EH (cell line): ENCODE results near the gene POLR3A.

Source experiments
- DNase-seq: peaks from one replicate; pipeline ENCODE4 v3.0.0-alpha.2; 2015; ENCODE audit warnings: low read depth

Gene POLR3A

DNA sequence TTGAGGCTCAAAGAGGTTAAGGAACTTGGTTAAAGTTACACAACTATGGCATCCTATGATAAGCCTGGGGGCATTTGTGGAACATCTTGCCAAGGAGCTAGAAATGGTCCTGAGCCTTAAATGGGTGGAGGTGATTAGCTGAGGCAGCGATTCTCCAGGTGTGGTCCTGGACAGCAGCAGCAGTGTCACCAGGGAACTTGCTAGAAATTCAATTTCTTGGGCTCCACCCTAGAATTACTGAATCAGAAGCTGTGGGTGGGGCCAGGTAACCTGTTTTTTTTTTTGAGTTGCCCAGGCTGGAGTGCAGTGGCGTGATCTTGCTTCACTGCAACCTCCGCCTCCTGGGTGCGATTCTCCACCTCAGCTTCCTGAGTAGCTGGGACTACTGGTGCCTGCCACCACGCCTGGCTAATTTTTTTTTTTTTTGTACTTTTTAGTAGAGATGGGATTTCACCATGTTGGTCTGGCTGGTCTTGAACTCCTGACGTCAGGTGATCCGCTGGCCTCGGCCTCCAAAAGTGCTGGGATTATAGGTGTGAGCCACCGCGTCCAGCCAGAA, 17.5 kb upstream of the POLR3A start:
- no peak for DNase-seq

DNA sequence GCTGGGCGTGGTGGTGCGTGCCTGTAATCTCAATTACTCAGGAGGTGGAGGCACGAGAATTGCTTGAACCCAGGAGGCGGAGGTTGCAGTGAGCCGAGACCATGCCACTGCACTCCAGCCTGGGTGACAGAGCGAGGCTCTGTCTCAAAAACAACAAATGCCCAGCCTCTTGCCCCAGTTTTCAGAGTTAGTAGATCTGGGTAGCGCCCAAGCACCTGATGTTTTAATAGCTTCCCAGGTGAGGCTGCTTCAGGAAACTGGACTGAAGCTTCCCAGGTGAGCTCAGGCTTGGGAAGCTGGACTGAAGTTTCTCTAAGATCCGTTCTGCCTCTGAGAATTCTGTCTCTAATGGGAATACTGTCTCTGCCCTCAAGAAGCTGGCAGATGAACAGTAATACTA, 16.5 kb upstream of the POLR3A start:
- no peak for DNase-seq

DNA sequence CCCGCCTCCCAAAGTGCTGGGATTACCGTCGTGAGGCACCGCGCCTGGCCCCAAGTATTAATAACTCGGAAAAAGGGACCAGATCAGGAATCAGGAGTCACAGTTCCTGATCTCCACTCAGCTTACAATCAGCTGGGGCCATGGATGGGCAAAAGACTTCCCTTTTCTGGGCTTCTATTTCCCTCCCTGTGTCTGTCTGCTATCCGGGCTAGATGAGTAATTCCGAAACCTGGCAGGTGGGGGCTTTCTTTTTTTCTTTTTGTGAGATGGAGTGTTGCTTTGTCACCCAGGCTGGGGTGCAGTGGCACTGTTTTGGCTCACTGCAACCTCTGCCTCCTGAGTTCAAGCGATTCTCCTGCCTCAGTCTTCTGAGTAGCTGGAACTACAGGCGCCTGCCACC, 15.9 kb upstream of the POLR3A start:
- no peak for DNase-seq

DNA sequence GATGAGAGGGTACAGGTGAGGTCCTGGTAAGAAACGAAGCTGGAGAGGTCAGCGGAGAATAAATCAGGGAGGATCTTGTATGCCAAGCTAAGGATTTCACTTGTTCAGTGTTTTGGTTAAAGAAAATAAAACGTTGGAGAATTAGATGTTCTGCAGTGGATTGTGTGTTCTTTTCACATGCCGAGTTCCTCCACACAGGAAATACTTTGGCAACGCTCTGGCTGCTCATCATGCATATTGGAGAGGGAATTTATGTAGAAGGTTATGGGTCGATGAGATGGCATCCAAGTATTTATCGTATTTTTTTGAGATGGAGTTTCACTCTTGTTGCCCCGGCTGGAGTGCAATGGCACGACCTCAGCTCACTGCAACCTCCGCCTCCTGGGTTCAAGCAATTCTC, 15.4 kb upstream of the POLR3A start:
- DNase-seq, result peak; percentile 62

DNA sequence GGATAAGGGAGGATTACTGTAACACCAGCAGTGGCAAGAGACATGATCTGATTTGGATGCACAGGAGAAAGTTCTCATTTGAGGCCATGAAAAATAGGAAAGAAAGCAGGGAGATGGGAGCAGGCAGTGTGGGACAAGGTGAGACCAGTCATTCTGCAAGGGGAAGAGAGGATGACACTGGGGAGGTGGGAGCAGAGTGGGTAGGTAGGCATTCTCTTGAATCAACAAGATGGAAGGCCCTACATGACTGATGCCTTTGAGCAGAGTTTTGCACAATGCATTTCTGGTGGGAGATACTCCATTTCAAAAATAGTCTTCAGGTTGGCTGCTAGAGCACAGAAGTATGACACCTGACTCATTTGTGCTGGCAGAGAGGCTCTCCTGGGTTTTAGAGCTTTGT, 14.9 kb upstream of the POLR3A start:
- no peak for DNase-seq

DNA sequence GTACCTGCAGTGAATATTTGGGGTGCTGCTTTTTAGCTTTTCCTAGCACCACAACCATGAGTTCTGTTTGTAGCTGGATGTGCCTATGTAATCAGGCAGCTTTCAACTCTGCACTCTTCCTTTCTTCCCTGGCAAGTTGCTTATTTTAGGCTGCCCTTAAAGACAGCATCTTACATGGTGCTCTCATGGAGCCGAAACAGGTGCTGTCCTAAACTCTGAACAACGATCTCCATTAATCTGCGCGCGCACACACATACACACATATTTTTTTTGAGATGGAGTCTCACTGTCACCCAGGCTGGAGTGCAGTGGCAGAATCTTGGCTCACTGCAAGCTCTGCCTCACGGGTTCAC, 13.4 kb upstream of the POLR3A start:
- no peak for DNase-seq

DNA sequence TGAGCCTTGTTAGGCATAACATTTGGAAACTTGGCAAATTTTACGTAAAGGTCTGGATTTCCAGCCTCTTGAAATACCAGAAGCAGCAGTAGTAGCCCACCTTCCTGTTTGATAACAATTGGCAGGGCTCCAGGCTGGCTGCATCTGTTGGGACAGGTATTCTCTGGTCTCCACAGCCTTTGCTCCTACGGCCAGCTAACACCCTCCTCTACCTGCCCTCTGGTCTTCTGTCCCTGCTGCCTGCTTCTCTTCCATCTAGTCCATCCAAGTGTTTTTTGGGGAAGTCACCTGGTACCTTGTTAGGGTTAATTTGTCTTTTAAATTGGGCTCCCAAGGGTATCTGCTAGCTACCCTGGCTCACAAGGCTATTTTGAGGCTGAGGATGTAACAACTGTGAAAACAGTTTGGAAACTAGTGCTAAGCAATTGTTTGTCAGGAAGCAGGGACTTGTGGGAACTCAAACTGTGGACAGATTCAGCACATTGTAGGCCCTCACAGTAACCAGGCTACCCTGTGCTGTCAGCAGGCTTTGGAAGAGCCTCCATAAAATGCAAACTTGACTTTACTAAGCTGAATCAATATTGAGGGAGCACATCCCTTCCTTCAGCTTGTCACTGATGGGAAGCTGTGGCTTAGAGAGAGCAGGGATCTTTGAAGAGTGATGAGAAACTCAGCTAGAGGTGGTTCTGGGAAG, 12.9 kb upstream of the POLR3A start:
- no peak for DNase-seq

DNA sequence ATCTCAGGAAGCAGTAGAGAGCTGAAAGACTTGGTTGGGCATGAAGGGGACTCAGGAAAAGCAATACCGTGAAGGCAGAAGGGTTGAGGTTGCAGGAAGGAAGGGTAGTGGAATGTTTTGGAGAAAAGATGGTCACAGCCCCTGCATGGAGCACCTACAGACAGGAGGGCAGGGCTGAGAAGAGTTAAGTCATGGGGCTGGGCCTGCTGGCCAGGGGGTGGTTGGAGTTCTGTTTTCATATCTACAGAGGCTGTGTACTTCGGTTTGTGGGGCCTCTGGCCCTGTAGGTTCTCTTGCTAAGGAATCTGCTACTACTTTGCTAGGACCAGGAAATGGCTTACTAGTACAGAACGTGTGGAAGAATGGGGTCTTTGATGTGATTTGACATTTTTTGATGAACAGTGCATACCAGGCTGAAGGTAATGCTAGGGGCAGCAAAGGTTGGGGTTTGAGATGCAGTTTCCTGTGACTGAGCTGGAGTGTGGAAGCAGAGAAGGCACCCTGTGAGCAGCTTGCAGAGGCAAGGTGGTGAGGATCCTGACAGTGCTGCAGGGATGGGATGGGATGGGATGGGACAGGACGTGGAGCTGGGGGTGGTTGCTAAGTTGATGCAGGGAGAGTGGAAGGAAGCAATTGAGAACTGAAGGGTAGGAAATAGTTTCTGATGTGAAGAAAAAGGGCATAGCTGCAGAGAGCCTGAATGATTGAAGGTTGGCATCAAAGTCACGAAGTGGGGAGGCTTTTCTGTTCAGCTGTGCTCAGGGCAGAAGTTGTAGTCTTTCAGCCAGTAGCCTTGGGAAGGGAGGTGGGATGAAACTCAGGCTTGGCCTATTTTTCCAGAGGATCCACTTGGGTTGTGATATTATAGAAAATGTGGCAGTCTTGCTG, 12.1 kb upstream of the POLR3A start:
- no peak for DNase-seq

DNA sequence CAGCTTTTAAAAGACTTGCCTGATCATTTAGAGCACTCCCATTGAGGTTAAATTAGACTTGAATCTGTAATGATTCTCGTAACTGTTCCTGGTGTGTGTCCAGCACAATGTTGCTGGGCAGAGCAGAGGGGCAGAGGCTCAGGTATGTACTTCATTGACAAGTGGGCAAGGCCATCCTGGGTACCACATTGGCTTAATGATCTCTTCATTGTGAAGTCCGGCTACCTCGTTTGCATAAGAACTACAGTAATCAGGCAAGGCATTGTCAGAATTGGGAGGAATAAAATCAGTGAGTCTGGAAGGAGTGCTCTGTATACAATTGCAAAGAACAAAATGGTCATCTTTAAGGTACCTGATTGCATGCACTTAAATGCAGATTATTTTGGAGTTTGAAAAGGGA, 10.4 kb upstream of the POLR3A start:
- DNase-seq, result no peak

DNA sequence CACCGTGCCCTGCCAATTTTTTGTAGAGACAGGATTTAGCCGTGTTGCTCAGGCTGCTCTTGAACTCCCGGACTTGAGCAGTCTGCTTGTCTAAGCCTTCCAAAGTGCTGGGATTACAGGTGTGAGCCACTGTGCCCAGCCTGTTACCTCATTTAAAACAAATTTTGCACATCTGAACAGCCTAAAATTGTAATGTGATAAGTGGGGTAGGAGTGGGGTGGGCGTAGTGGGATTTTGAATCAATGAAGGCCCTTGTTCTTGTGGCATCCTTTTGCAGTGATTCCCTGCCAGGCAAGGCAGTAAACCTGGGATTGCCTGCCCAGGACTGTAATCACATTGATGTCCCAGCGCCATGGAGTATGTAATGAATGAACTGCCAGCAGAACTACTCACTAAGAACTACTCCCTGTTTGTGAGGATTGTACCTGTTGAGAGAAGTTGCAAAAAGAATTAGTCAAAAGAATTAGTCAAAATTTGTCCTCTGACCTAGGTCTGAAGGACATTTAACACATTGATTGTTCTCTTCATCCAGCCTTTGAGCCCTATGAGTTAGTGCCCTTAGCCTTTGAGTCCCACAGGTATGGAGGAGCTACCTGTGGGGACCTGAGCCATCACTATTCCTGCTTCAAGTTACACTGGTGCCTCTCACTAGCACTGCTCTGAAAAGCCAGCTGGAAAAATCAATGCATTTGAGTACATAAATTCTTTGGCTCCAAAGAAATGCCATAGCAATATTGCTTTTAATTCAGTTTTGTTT, 9.7 kb upstream of the POLR3A start:
- DNase-seq, result no peak

DNA sequence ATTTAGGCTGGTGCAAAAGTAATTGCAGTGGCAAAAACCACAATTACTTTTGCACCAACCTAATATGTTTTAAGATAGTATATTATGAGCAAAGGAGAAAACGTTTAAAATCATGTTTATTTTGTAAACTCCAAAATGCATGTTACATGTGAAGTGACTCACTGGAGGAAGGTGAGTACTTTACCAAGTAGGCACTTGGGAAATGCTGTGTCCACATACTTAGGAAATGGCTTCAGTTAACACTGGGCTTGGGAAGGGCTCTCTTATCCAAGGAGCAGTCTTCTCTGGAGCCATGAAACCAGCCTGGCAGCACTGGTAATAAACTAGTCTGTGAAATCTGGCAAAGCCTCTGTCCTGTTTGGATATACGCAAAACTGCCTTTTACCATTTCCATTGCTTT, 8.8 kb upstream of the POLR3A start:
- DNase-seq, result peak; percentile 35

DNA sequence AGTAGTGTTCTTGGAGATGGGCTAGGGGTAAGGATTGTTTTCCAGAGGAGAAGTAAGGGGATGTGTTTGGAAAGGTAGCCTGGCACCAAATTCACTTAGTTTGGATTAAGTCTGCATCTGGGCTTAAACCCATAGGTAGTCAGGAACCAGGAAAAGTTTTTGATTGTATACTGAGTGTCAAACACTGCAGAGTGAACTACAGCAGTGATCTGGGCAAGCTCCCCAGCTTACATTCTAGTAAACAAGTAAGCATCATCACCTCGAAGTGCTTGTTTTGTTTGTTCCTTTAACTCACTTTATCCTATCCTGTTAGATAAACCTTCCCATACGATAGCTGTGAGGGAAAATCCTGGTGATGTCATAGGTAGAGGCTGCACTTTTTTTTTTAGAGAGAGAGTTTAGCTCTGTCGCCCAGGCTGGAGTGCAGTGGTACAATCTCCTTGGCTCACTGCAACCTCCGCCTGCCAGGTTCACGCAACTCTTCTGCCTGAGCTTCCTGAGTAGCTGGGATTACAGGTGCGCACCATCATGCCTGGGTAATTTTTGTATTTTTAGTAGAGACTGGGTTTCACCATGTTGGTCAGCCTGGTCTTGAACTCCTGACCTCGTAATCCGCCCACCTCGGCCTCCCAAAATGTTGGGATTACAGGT, 6.7 kb upstream of the POLR3A start:
- DNase-seq, result no peak

DNA sequence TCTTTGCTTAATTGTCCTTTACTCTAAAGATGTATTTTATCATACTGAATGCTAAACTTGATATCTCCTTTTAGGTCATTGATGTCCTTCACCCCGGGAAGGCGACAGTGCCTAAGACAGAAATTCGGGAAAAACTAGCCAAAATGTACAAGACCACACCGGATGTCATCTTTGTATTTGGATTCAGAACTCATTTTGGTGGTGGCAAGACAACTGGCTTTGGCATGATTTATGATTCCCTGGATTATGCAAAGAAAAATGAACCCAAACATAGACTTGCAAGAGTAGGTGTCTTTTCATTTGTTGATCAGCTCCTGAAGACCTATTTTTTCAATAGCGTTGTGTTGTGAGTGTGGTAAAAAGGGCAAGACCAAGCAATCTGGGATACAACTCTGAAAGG, 6.1 kb upstream of the POLR3A start:
- DNase-seq, result no peak

DNA sequence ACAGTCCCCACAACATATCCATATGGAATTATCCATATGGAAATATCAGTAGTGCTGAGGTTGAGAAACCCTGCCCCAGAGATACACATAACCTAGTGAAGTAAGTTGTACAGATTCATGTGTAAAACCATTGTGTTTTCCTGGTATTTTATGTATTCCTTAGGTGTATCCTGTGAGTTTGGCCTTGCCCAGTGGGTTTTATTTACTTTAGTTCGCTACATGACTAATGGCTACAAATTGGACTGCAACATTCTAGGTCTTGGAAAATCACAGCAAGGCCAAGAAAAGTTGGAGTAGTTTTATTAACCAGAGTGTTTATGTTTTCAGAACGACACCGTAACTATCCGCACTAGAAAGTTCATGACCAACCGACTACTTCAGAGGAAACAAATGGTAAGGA, 5.7 kb upstream of the POLR3A start:
- DNase-seq, result peak; percentile 24

DNA sequence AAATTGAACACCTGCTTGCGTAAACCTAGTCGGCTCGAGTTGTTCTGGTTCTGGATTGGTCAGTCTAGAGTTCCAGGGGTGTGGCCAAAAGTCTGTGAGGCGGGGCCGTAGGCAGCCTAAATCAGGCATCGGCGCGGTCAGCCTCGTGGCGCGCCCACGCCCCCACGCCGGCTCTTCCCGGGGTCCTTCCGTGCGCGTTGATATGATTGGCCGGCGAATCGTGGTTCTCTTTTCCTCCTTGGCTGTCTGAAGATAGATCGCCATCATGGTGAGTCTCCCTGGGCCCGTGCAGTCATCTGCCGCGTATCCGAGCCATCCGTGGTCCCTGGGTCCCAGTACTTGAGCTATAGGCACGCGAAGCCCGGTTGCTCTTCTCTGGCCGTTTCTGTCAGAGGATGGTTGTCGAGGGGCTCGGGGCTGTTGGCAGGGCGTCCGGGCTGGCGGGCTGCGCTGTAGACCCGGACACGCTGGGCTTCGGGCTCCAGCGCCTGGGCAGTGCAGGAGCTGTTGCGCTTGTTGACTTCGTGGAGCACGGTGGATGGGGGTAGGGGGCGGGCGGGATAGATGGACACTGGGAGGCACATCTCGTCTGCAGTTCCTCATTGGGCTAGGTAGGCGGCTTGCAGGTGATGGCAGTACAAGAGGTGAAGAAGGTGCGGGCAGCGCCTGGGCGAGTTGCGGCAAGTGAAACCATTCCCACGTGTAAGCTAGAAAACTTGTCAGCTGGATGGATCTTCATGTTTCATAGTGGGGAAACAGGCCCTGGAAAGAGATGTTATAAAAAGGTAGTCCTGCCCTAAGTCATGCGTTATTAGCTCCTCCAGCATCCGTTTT, 4.5 kb upstream of the POLR3A start, which contains the start of gene RPS24:
TSS of gene RPS24 (plus strand) at position 227 of the 834 bp plus-strand sequence. CDS start at position 266, 39 bp downstream.
- DNase-seq, result peak; percentile 97

DNA sequence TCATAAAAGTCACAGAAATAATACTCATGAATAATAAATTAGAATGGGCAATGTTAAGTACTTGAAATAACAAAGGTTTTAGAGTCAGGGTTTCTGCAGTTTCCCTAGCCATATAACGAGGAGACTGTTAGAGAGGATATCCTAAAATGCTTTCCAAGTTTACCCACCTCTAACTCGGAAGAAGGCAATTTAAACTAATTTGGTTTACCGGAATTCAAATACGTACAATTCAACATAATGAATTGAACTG, 4.0 kb upstream of the POLR3A start:
- no peak for DNase-seq

DNA sequence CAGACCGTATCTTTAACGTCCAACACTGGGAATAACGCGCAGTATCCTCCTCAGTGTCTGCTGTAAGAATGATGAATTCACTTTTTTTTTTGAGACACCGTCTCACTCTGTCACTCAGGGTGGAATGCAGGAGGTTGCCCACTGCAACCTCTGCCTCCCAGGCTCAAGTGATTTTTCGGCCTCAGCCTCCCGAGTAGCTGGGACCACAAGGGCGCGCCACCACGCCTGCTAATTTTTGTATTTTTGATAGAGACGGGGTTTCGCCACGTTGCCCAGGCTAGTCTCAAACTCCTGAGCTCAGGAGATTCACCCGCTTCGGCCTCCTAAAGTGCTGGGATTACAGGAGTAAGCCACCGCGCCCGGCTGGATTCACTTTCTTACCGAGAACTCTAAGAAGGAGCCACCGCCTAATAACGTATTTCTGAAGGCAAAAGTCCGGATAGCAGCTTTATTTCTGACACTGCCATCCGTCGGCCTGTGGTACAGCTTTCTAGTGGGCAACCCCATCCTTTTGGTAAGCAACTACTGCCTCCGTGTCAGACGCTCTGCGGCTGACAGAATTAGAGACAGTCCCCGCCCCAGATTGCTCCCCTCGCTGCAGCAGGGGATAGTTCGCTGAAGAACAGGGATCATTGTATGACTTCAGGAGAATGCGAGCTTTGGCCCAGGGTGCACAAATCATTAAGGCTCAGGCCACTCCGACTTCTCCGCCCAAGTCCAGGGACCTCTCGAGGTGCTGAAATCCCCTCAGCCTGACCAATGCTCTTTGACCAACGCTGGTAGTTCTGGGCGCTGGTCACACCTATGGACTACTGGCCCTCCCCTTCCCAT, 662 bp downstream of the POLR3A start:
- DNase-seq, result peak; percentile 64

DNA sequence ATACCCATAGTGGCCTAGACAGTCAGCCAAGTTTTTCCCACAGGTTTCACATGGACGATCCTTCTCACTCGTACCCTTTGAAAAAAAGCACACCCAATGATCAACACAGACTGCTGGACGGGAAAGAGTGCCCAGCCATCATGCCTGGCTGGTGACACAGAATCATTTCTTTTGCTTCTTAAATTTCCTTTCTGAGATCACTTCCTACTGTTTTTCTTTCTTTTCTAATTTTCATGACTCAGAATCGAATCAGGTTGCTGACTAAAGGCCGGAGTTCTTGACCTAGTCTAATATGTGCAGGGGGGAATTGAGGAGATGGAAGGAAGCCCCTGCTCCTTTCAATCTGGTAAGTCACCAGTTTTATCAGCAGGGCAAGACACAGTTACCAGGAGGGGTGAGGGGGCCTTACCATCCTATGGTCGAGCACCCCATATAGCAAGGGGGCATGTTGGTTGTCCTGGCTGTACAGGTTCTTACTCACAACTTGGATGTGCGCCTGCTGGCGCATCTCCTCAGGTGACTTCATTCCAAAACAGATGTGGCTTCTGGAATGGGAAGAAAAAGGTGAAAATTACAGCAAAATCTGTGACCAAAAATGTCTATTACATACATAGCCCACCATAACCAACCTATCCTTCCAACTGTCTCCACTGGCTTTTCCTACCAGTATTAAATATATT, 3.5 kb downstream of the POLR3A start:
- peak; percentile 64 for DNase-seq

DNA sequence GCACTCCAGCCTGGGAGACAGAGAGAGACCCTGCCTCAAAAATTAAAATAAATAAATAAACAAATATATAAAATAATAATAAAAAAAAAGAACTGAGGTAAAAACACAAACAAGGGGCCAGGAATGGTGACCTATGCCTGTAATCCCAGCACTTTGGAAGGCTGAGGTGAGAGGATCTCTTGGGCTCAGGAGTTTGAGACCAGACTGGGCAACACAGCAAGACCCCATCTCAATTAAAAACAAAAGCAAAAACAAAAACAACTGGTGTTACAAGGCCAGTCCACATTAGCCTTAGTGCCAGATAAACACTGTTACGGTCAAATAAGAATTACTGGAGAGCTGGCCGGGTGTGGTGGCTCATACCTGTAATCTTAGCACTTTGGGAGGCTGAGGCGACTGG, 5.6 kb downstream of the POLR3A start:
- no peak for DNase-seq

DNA sequence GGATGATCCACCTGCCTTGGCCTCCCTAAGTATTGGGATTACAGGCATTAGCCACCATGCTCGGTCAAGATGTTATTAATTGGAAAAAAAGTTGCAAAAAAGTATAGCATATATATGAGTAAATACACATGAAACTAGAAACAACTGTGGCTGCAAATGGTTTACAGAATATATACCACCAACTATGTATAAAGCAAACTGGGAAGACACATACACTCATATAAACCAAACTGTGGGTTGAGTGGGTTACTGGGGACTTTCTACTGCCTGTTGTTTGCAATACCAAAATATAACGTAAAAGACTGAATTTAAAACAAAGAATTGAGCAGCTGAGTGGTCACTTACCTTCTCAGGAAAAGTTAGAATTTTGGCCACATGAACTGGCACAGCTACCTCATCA, 8.1 kb downstream of the POLR3A start:
- DNase-seq, result no peak
